Measurements from ENCODE around the gene HPF1.

HPF1 gene

GRCh38 chr4:169791062-169791461 lies 33.3 kb upstream of the HPF1 start:
- TF ChIP-seq, protein P1, sequence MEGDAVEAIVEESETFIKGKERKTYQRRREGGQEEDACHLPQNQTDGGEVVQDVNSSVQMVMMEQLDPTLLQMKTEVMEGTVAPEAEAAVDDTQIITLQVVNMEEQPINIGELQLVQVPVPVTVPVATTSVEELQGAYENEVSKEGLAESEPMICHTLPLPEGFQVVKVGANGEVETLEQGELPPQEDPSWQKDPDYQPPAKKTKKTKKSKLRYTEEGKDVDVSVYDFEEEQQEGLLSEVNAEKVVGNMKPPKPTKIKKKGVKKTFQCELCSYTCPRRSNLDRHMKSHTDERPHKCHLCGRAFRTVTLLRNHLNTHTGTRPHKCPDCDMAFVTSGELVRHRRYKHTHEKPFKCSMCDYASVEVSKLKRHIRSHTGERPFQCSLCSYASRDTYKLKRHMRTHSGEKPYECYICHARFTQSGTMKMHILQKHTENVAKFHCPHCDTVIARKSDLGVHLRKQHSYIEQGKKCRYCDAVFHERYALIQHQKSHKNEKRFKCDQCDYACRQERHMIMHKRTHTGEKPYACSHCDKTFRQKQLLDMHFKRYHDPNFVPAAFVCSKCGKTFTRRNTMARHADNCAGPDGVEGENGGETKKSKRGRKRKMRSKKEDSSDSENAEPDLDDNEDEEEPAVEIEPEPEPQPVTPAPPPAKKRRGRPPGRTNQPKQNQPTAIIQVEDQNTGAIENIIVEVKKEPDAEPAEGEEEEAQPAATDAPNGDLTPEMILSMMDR (IDR thresholded peaks at IDR 0.05), result no peak

GRCh38 chr4:169774466-169775445 lies 17.0 kb upstream of the HPF1 start:
- TF ChIP-seq, protein P1 (IDR thresholded peaks at IDR 0.05), result no peak

DNA sequence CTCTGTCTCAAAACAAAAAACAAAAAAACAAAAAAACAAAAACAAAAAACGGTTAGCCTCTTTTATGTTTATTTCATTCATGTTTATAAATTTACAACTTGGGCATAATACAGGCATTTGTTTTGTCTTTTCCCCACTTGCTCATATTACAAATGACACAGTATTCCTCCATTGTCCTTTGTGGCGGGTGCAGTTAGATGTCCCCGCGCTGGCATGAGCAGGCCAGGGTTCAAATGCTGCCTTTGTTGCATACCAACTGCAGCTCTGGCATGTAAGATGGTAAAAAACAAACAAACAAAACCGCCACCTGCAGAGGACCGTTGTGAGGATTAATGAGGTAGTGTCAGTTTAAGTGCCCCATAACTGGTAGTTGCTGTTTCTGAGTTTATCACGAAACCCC lies 16.1 kb upstream of the HPF1 start:
- TF ChIP-seq, protein P1 (IDR thresholded peaks at IDR 0.05), result no peak

DNA sequence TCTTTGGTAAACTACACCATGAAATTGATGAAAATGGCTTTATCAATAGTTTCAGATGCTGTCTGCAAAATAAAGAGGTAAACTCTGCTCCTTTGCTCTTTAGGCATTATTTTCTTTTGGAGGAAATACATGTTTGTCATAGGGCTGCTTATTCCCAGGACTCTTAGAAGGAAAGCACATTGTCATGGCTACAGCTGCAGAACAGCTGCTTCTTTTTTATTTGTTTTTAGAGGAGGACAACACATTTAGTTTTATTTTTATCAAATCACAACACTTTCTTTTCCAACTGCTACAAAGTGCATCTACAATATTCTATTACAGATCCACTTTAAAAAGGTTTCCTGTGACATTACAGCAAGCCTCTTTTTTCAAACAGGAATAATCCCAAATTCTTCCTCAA lies 12.7 kb upstream of the HPF1 start:
- TF ChIP-seq, protein P1 (IDR thresholded peaks at IDR 0.05), result no peak

DNA sequence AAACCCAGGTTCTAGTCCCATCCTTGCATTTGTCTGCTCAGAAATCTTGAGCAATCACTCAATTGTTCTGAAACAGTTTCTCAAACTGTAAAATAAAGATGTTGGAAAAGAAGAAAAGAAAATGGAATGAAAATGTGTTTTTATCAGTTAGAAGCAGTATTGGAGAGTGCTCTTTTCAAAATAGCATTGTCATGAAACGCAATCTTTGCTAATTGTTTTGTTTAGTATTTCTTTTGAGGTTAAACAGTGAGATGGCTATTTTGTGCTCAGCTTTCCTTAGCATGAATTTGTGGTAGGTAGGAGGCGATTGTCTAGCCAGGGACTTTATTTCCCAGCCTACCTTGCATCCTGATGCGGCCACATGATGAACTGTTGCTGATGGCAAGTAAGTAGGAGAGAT lies 10.6 kb upstream of the HPF1 start:
- TF ChIP-seq, protein P1 (IDR thresholded peaks at IDR 0.05), result no peak

DNA sequence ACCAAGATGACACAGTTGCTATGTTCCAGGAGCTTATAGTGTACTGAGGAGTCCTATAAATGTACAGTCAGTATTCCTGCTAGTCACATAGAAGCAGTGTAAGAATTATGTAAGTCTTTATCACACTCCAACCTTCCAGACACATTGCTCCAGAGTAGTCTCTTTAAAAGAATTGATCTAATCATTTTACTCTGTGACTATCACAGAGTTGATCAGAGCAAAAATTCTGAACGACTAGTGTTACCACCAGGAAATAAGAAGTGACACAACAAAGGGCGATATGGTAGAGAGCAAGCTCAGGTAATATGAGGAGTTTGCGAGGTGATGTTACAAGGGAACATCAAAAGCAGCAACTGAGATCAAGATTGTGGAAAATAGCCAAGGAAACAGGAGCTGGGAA lies 9.0 kb upstream of the HPF1 start:
- TF ChIP-seq, protein P1 (IDR thresholded peaks at IDR 0.05), result no peak

DNA sequence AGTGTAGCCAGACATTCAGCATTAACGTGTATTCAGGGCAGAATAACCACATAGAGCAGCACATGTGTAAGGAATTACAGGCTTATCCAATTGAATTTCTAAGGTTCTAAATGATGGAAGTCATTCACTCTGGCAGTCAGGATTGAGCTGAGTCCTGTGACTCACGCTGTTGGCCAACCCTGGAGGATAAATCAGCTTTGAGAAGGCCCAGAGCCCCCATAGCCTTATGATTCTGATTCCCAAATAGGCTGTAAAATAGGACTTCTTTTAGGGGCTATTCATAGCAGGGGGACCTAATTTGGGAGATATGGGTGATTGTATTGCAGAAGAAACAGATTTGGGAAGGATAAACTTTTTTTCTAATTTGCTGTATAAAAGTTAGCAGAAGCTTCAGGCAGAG lies 8.1 kb upstream of the HPF1 start:
- TF ChIP-seq, protein P1 (IDR thresholded peaks at IDR 0.05), result no peak

Measured in LNCAP (cell line).